CD14-positive monocyte (primary cell): ENCODE results near the gene DYNC1LI1. TPM values are rescaled to one million over a fixed set of nuclear protein-coding genes. Genes with fewer than 3 reads are reported as not detected.
A peak's percentile ranks its signal among the peaks of the same experiment; 100 is the strongest.

Source experiments
- DNase-seq, 3 donors: peaks; one replicate each; pipeline ENCODE4 v3.0.0-alpha.2; 2011 to 2022
- H2AFZ ChIP-seq: 2 replicates; pipeline ENCODE4 v1.6.0; 2012; ENCODE audit warnings: mild to moderate bottlenecking, low read depth, low read length, inconsistent platforms; ENCODE audit not compliant: insufficient read depth, poor library complexity, severe bottlenecking
- H3K27ac ChIP-seq, 2 donors: 1 replicate in 1 of 2; 2 replicates in 1 of 2; pipeline ENCODE4 v1.5.1; 2012 to 2013; ENCODE audit warnings: low read length in 2 of 2, control low read depth in 1 of 2, inconsistent platforms in 1 of 2, low read depth in 1 of 2, mild to moderate bottlenecking in 1 of 2
- H3K27me3 ChIP-seq, 2 donors: one replicate each; pipeline versions ENCODE4 v1.6.0 to v1.6.1; 2011 to 2013; ENCODE audit warnings: low read length in 2 of 2; ENCODE audit not compliant: control insufficient read depth in 2 of 2, insufficient read depth in 2 of 2
- H3K36me3 ChIP-seq, 2 donors: replicated peaks in 1 of 2; 1 replicate in 1 of 2; 2 replicates in 1 of 2; pipeline versions ENCODE4 v1.5.1 to v1.6.1; 2012 to 2013; ENCODE audit warnings: low read length in 2 of 2, control low read depth in 1 of 2, inconsistent platforms in 1 of 2, mild to moderate bottlenecking in 1 of 2; ENCODE audit not compliant: insufficient read depth in 2 of 2, control insufficient read depth in 1 of 2
- H3K4me1 ChIP-seq, 2 donors: 1 replicate in 1 of 2; 2 replicates in 1 of 2; pipeline versions ENCODE4 v1.5.1 to v1.6.1; 2012 to 2013; ENCODE audit warnings: low read length in 2 of 2, control low read depth in 1 of 2, inconsistent platforms in 1 of 2, mild to moderate bottlenecking in 1 of 2, moderate library complexity in 1 of 2; ENCODE audit not compliant: insufficient read depth in 2 of 2, control insufficient read depth in 1 of 2
- H3K4me2 ChIP-seq: replicated peaks from 2 replicates; pipeline ENCODE3; 2012; ENCODE audit warnings: low read length, moderate library complexity, mild to moderate bottlenecking; ENCODE audit not compliant: poor library complexity, severe bottlenecking; ENCODE audit errors: extremely low read depth
- H3K4me3 ChIP-seq, 3 experiments: fragments of 200-600 bp in 1 of 3; sonication (generic) in 1 of 3; replicated peaks in 1 of 3; 1 replicate in 2 of 3; 2 replicates in 1 of 3; pipeline ENCODE4 v1.5.1; 2011 to 2013; ENCODE audit warnings: low read length in 3 of 3, mild to moderate bottlenecking in 3 of 3, control low read depth in 2 of 3, low read depth in 2 of 3, inconsistent platforms in 1 of 3, moderate library complexity in 1 of 3
- H3K79me2 ChIP-seq: 2 replicates; pipeline ENCODE4 v1.6.0; 2012; ENCODE audit warnings: mild to moderate bottlenecking, control low read depth, inconsistent platforms, low read length, moderate library complexity; ENCODE audit not compliant: insufficient read depth
- H3K9ac ChIP-seq: 2 replicates; pipeline ENCODE4 v1.6.0; 2017; ENCODE audit warnings: low read length, mild to moderate bottlenecking; ENCODE audit not compliant: insufficient read depth, poor library complexity, severe bottlenecking
- H3K9me3 ChIP-seq, 2 donors: replicated peaks in 1 of 2; 1 replicate in 1 of 2; 2 replicates in 1 of 2; pipeline versions ENCODE4 v1.5.1 to v1.6.1; 2012 to 2013; ENCODE audit warnings: low read length in 2 of 2, control low read depth in 1 of 2; ENCODE audit not compliant: control insufficient read depth in 1 of 2, insufficient read depth in 1 of 2
- H4K20me1 ChIP-seq: 2 replicates; pipeline ENCODE4 v1.6.0; 2012; ENCODE audit warnings: mild to moderate bottlenecking, low read length, control low read depth, moderate library complexity; ENCODE audit not compliant: insufficient read depth
- H3K27ac Mint-ChIP-seq, 7 donors: one replicate each; pipeline ENCODE4 v1.8.0; 2020; ENCODE audit warnings: mild to moderate bottlenecking in 7 of 7, mixed read lengths in 7 of 7, moderate library complexity in 6 of 7, inconsistent platforms in 2 of 7
- H3K27me3 Mint-ChIP-seq, 3 donors: one replicate each; pipeline ENCODE4 v1.8.0; 2021 to 2022; ENCODE audit warnings: low read depth in 3 of 3, mild to moderate bottlenecking in 3 of 3, mixed read lengths in 3 of 3, moderate library complexity in 3 of 3, inconsistent platforms in 1 of 3
- H3K36me3 Mint-ChIP-seq, 2 donors: one replicate each; pipeline ENCODE4 v1.8.0; 2020; ENCODE audit warnings: mixed read lengths in 2 of 2, inconsistent platforms in 1 of 2, mild to moderate bottlenecking in 1 of 2
- H3K4me1 Mint-ChIP-seq: one replicate; pipeline ENCODE4 v1.8.0; 2020; ENCODE audit warnings: mild to moderate bottlenecking, mixed read lengths
- H3K4me3 Mint-ChIP-seq, 2 donors: one replicate each; pipeline ENCODE4 v1.8.0; 2020; ENCODE audit warnings: mild to moderate bottlenecking in 2 of 2, mixed read lengths in 2 of 2, moderate library complexity in 1 of 2
- H3K9me3 Mint-ChIP-seq, 7 donors: one replicate each; pipeline ENCODE4 v1.8.0; 2020 to 2022; ENCODE audit warnings: mixed read lengths in 7 of 7, mild to moderate bottlenecking in 6 of 7, moderate library complexity in 6 of 7, inconsistent platforms in 2 of 7
- CTCF ChIP-seq: fragments of 200-600 bp; IDR thresholded peaks from one replicate; pipeline ENCODE4 v1.8.0; 2022; ENCODE audit warnings: antibody characterized with exemption, mild to moderate bottlenecking
- WGBS: methylation state at CpG from one replicate; pipeline ENCODE4 v1.1.5; 2013; ENCODE audit warnings: missing lambda C conversion rate; ENCODE audit not compliant: insufficient coverage; 5-methylcytosine and 5-hydroxymethylcytosine counted together
- intact Hi-C, 2 donors: fragments of 100-400 bp; cut with micrococcal nuclease; formaldehyde crosslinking; loops; one replicate each; pipeline versions ENCODE4 v1.15.0 to v1.15.1; 2023
- polyA plus RNA-seq, 3 donors: library from polyadenylated mRNA; depleted of rRNA in 1 of 3; unstranded in 2 of 3; stranded (reverse) in 1 of 3; fragments of 300-500 nt in 2 of 3; fragments of >200 nt in 1 of 3; fragmentation: Illumina TruSeq in 2 of 3; gene quantifications; 1 replicate in 2 of 3; 2 replicates in 1 of 3; pipeline ENCODE4 v1.2.3, GENCODE V29; 2012 to 2021

Gene DYNC1LI1
- polyA plus RNA-seq, 3 donors: 23.5 to 50.1 (median 46.8) TPM

GRCh38 chr3:32502946-32503286 is 67.7 kb downstream of the DYNC1LI1 start:
- Histone ChIP-seq H3K9ac (peak overlapping the region; percentile 98), H3K27ac (peak overlapping the region; percentile 96 to 98), H3K36me3 (no peaks in the 10 kb centered on the region), H3K79me2 (peaks cover 50% of the 10 kb centered on the region), H3K9me3 (no peaks in the 10 kb centered on the region), H3K4me1 (peaks cover 38 to 41% of the 10 kb centered on the region in 2 donors), H4K20me1 (peaks cover 37% of the 10 kb centered on the region), H3K4me3 (peak overlapping the region; percentile 91 to 97 (median 94)), H3K27me3 (no peaks in the 10 kb centered on the region), H2AFZ (peak overlapping the region; percentile 65), H3K4me2 (peak overlapping the region; percentile 77)
- no peaks in the 10 kb centered on the region for H3K27me3 Mint-ChIP-seq
- H3K9me3 Mint-ChIP-seq: no peaks in the 10 kb centered on the region
- H3K27ac Mint-ChIP-seq: peak overlapping the region; percentile 95 to 99 (median 97)
- DNase-seq: no peak
- intact Hi-C loops: loop anchor here in 1 of 2 donors (10.0 kb wide), 1 partner anchor 182 kb away; the partner anchor contains the start of gene CNOT10
- H3K4me1 Mint-ChIP-seq: peaks cover 40% of the 10 kb centered on the region
- 0% methylated on average over 2 of the region's 6 CpGs for WGBS
- peaks cover 6 to 15% of the 10 kb centered on the region in 2 donors for H3K36me3 Mint-ChIP-seq
- no peak for TF ChIP-seq CTCF
- peak overlapping the region; percentile 94 to 95 for H3K4me3 Mint-ChIP-seq

GRCh38 chr3:32502118-32502945 is 68.3 kb downstream of the DYNC1LI1 start, which contains the start of gene CMTM6:
Gene CMTM6, minus strand, starts transcription at chr3:32502852. Its CDS starts 107 bp downstream, at chr3:32502745.
- no peak for TF ChIP-seq CTCF
- no peaks in the 10 kb centered on the region for H3K9me3 ChIP-seq
- no peaks in the 10 kb centered on the region for H3K27me3 Mint-ChIP-seq
- peak within 1 kb of the TSS; percentile 95 to 99 (median 97) for H3K27ac Mint-ChIP-seq
- peak within 1 kb of the TSS; percentile 94 to 95 for H3K4me3 Mint-ChIP-seq
- peaks cover 43% of the 10 kb centered on the region for H4K20me1 ChIP-seq
- H2AFZ ChIP-seq: peak within 1 kb of the TSS; percentile 65
- H3K36me3 ChIP-seq: no peaks in the 10 kb centered on the region
- peaks cover 44% of the 10 kb centered on the region for H3K4me1 Mint-ChIP-seq
- no peaks in the 10 kb centered on the region for H3K9me3 Mint-ChIP-seq
- intact Hi-C loops: loop anchor here in 1 of 2 donors (10.0 kb wide), 1 partner anchor 182 kb away; the partner anchor contains the start of gene CNOT10
- peak within 1 kb of the TSS; percentile 91 to 97 (median 94) for H3K4me3 ChIP-seq
- peak within 1 kb of the TSS; percentile 96 to 98 for H3K27ac ChIP-seq
- peaks cover 42 to 46% of the 10 kb centered on the region in 2 donors for H3K4me1 ChIP-seq
- H3K9ac ChIP-seq: peak within 1 kb of the TSS; percentile 98
- peaks cover 56% of the 10 kb centered on the region for H3K79me2 ChIP-seq
- DNase-seq: peak; percentile 75 to 85 (median 84)
- H3K27me3 ChIP-seq: no peaks in the 10 kb centered on the region
- WGBS: under 1% methylated on average over 49 of the region's 61 CpGs
- H3K36me3 Mint-ChIP-seq: peaks cover 8 to 19% of the 10 kb centered on the region in 2 donors
- H3K4me2 ChIP-seq: peak within 1 kb of the TSS; percentile 77
